GM23248 (cell line): ENCODE results near the gene RSAD2.

Experiments used
- EZH2 ChIP-seq: fragments of 200-600 bp; sonication (generic); IDR thresholded peaks from 2 replicates; pipeline ENCODE4 v1.6.1; 2018; ENCODE audit warnings: antibody characterized with exemption, mild to moderate bottlenecking; ENCODE audit not compliant: insufficient read depth, poor library complexity, severe bottlenecking
- EZH2phosphoT487 ChIP-seq: fragments of 200-600 bp; sonication (generic); IDR thresholded peaks from 2 replicates; pipeline ENCODE4 v1.6.1; 2018; ENCODE audit warnings: antibody characterized with exemption, moderate library complexity, mild to moderate bottlenecking, low read depth; ENCODE audit not compliant: insufficient read depth

GRCh38 chr2:6845903-6846302 is 31.7 kb upstream of the RSAD2 start:
- no peak for TF ChIP-seq EZH2
- TF ChIP-seq EZH2phosphoT487: no peak
